ENCODE data around the gene MAN2A1. TPM values are rescaled to one million over a fixed set of nuclear protein-coding genes. Genes with fewer than 3 reads are reported as not detected.
A peak's percentile ranks its signal among the peaks of the same experiment; 100 is the strongest.

MAN2A1 gene
- total and polyA plus RNA-seq, 10 donors, result 9.5 to 84.8 (median 54.5) TPM

DNA sequence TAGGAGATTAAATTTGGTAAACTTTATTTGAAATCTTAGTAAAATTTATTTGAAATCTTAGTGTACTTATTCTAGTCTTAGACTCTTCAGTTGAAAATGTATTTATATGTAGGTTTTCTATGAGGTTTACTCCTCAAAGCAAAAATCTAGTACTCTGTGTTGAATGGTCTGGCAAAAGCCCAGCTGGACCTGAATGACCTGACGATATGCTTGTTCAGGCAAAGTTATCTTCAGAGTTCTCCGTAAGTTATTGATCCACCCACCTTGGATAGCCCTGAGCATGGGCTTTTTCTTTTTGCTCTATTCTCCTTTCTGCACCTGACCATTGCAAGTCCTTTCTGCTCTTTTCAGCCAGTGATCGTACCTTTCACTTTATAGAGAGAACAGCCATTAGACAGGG is 158.4 kb downstream of the MAN2A1 start:
- no peaks in the 10 kb centered on the region for H3K4me1 ChIP-seq
- H3K36me3 ChIP-seq, result peaks cover 0 to 99% (median 34%) of the 10 kb centered on the region in 6 donors
- no peaks in the 10 kb centered on the region for H3K9me3 ChIP-seq
- TF ChIP-seq POLR2A (IDR thresholded peaks at IDR 0.05) (no peak), POLR2AphosphoS5 (IDR thresholded peaks at IDR 0.05) (no peak)
- TF ChIP-seq, protein P1, sequence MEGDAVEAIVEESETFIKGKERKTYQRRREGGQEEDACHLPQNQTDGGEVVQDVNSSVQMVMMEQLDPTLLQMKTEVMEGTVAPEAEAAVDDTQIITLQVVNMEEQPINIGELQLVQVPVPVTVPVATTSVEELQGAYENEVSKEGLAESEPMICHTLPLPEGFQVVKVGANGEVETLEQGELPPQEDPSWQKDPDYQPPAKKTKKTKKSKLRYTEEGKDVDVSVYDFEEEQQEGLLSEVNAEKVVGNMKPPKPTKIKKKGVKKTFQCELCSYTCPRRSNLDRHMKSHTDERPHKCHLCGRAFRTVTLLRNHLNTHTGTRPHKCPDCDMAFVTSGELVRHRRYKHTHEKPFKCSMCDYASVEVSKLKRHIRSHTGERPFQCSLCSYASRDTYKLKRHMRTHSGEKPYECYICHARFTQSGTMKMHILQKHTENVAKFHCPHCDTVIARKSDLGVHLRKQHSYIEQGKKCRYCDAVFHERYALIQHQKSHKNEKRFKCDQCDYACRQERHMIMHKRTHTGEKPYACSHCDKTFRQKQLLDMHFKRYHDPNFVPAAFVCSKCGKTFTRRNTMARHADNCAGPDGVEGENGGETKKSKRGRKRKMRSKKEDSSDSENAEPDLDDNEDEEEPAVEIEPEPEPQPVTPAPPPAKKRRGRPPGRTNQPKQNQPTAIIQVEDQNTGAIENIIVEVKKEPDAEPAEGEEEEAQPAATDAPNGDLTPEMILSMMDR (IDR thresholded peaks at IDR 0.05 in 8 of 11, conservative IDR thresholded peaks at IDR 0.05 in 3 of 11), result no peak
- WGBS, 5 donors, result 96 to 99% (median 98%) methylated on average over 3 of the region's 3 CpGs
- intact Hi-C loops (cut with DNase I; ENCODE audit: low total_unique reads), result no loop called here
- no peak overlapping the region for H3K4me3 ChIP-seq
- no peak for DNase-seq
- H3K27ac ChIP-seq, result no peak overlapping the region
- no peaks in the 10 kb centered on the region for H3K27me3 ChIP-seq (replicated peaks in 1 of 7)

DNA sequence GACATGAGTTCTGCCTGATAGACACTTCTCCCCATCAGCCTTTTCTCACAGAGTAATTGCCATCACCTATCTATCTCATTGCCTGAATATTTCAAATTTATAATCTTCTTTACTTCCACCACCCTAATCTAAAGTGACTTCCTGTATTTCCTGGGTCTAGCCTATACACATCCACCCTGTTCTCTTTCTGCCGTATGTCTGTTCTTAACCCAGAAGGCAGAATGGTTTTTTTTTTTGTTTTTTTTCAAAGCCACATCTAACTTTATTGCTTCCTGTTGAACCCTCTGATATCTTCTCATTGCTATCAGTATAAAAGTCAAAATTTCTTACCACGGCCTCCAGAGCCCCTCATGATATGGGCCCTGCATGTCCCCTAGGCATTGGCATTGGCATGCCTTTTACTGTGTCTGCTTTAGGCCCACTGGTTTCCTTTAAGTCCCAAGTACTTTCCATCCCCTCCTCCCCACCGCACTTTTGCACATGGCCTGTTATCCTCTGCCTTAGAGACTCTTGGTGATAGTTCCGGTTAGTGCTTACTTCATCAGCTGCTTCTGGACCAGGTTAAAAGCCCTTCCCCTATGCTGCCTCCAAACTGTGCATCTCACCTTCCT is 159.9 kb downstream of the MAN2A1 start:
- DNase-seq, result no peak
- no peaks in the 10 kb centered on the region for H3K27me3 ChIP-seq (replicated peaks in 1 of 7)
- H3K9me3 ChIP-seq, result no peaks in the 10 kb centered on the region
- 73 to 89% (median 87%) methylated on average over 4 of the region's 4 CpGs for WGBS, 5 donors
- peaks cover 0 to 95% (median 37%) of the 10 kb centered on the region in 6 donors for H3K36me3 ChIP-seq
- peak overlapping the region in 2 of 8 donors; percentile 12 to 25 for H3K27ac ChIP-seq
- H3K4me1 ChIP-seq, result no peaks in the 10 kb centered on the region
- TF ChIP-seq, protein P1 (IDR thresholded peaks at IDR 0.05 in 8 of 11, conservative IDR thresholded peaks at IDR 0.05 in 3 of 11), result no peak
- TF ChIP-seq POLR2AphosphoS5 (IDR thresholded peaks at IDR 0.05), result no peak
- no peak for TF ChIP-seq POLR2A (IDR thresholded peaks at IDR 0.05)
- no peak overlapping the region for H3K4me3 ChIP-seq
- intact Hi-C loops (cut with DNase I; ENCODE audit: low total_unique reads), result no loop called here

DNA sequence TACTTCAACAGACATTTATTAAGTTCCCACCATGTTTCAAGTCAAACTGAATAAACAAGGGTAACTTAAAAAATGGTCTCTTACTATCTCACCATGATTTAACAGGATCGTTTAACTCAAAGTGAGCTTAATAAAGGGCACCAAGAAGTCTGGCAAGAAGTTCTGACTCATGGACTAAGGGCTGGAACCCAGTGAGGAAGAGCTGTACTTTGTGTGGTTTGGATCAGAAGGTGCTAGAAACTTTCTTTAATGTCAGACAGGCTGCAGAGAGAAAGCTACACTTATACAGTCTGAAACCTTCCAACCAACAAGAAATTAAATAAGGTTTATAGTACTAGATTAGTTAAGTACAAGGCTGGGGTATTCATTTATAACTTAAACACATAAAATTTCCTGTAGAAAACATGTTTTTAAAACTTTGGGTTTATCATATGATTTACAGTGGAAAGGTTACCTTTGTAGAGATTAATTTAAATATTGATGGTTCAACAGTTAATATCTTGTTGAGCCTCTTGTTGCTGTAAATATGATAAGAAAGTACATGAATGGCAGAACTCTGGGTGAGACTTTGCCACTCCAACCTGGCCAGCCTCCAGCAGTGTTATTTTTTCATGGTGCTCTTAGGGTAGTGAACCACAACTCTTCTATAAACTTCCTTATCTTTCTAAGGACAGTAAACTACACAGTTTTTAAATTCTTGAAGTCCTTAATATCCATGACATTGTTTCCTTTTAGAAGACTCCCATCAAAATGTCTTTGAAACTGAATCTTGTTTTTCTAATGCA is 162.8 kb downstream of the MAN2A1 start:
- DNase-seq, result no peak
- Histone ChIP-seq H3K27ac (no peak overlapping the region), H3K4me1 (peaks cover 0 to 14% (median 0%) of the 10 kb centered on the region in 6 donors), H3K4me3 (no peak overlapping the region), H3K9me3 (no peaks in the 10 kb centered on the region), H3K27me3 (replicated peaks in 1 of 7) (no peaks in the 10 kb centered on the region), H3K36me3 (peaks cover 0 to 95% (median 45%) of the 10 kb centered on the region in 6 donors)
- WGBS, 5 donors, result 75 to 100% (median 85%) methylated on average over 1 of the region's 1 CpG
- TF ChIP-seq, protein P1 (IDR thresholded peaks at IDR 0.05 in 8 of 11, conservative IDR thresholded peaks at IDR 0.05 in 3 of 11), result no peak
- TF ChIP-seq POLR2A (IDR thresholded peaks at IDR 0.05), result no peak
- intact Hi-C loops (cut with DNase I; ENCODE audit: low total_unique reads), result no loop called here

DNA sequence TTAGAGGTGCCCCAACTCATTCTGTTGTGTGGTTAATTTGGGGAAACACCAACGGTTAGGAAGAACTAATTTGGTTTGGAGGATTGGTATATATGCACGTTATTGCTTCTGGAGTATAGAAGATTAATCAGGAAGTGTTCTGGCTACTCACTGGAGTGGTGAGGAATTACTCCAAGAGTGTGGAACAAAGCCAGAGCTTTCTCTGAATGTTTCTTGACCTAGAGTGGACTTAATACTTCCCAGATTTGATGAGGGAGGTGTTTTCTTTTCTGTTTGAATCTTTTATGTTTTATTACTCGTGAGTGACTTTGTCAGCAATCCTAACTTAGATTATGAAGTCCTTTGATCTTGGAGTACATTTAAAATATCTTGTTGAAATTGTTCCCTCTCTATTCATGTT is 163.7 kb downstream of the MAN2A1 start:
- intact Hi-C loops (cut with DNase I; ENCODE audit: low total_unique reads), result no loop called here
- TF ChIP-seq POLR2A (IDR thresholded peaks at IDR 0.05), result no peak
- TF ChIP-seq, protein P1 (IDR thresholded peaks at IDR 0.05 in 8 of 11, conservative IDR thresholded peaks at IDR 0.05 in 3 of 11), result no peak
- no peak for TF ChIP-seq POLR2AphosphoS5 (IDR thresholded peaks at IDR 0.05)
- H3K9me3 ChIP-seq, result no peaks in the 10 kb centered on the region
- no peaks in the 10 kb centered on the region for H3K27me3 ChIP-seq (replicated peaks in 1 of 7)
- H3K4me1 ChIP-seq, result peaks cover 0 to 17% (median 0%) of the 10 kb centered on the region in 6 donors
- H3K27ac ChIP-seq, result no peak overlapping the region
- no peak for DNase-seq
- H3K4me3 ChIP-seq, result no peak overlapping the region
- H3K36me3 ChIP-seq, result peaks cover 0 to 95% (median 46%) of the 10 kb centered on the region in 6 donors
- WGBS, 5 donors, result 65 to 84% (median 70%) methylated on average over 3 of the region's 3 CpGs

Data from spleen (tissue), 11 donors.